ENCODE results near the gene APH1B.

Gene APH1B

GRCh38 chr15:63232405-63232804 lies 45.0 kb upstream of the APH1B start:
- no peak overlapping the region for H2AFZ ChIP-seq (ENCODE audit: low read depth, low read length)
- no peaks in the 10 kb centered on the region for H3K27me3 ChIP-seq (ENCODE audit: low read depth, low read length)
- H3K36me3 ChIP-seq (replicated peaks; ENCODE audit: low read depth, low read length) = no peaks in the 10 kb centered on the region
- H3K4me3 ChIP-seq (ENCODE audit: low read length) = no peak overlapping the region
- no peaks in the 10 kb centered on the region for H3K79me2 ChIP-seq (ENCODE audit: low read length)
- peaks cover 7% of the 10 kb centered on the region for H4K20me1 ChIP-seq (ENCODE audit: insufficient read depth, low read length)
- H3K27ac ChIP-seq (ENCODE audit: low read length) = no peak overlapping the region
- H3K4me1 ChIP-seq (ENCODE audit: low read length) = peaks cover 9% of the 10 kb centered on the region
- no peak overlapping the region for H3K4me2 ChIP-seq (ENCODE audit: low read length)
- H3K9me3 ChIP-seq (ENCODE audit: insufficient read depth, low read length) = no peaks in the 10 kb centered on the region
- H3K9ac ChIP-seq (ENCODE audit: low read length) = no peak overlapping the region
- TF ChIP-seq CTCF (IDR thresholded peaks at IDR 0.05; ENCODE audit: low read depth, low read length) (no peak), EZH2phosphoT487 (IDR thresholded peaks at IDR 0.05; ENCODE audit: low read depth) (no peak)

- Histone ChIP-seq H3K27ac (ENCODE audit: low read length) (no peak overlapping the region), H3K36me3 (replicated peaks; ENCODE audit: low read depth, low read length) (no peaks in the 10 kb centered on the region)
- no peak for TF ChIP-seq CTCF (IDR thresholded peaks at IDR 0.05; ENCODE audit: low read depth, low read length)
- TF ChIP-seq EZH2phosphoT487 (IDR thresholded peaks at IDR 0.05; ENCODE audit: low read depth) = no peak
These were observed 44.5 kb upstream of the APH1B start for GRCh38 chr15:63232943-63233342.

GRCh38 chr15:63233667-63234423 lies 43.6 kb upstream of the APH1B start:
- no peaks in the 10 kb centered on the region for H3K9me3 ChIP-seq (ENCODE audit: insufficient read depth, low read length)
- no peak overlapping the region for H3K27ac ChIP-seq (ENCODE audit: low read length)
- H3K9ac ChIP-seq (ENCODE audit: low read length) = no peak overlapping the region
- H3K27me3 ChIP-seq (ENCODE audit: low read depth, low read length) = no peaks in the 10 kb centered on the region
- H3K36me3 ChIP-seq (replicated peaks; ENCODE audit: low read depth, low read length) = no peaks in the 10 kb centered on the region
- TF ChIP-seq CTCF (IDR thresholded peaks at IDR 0.05; ENCODE audit: low read depth, low read length) = no peak
- no peak for TF ChIP-seq EZH2phosphoT487 (IDR thresholded peaks at IDR 0.05; ENCODE audit: low read depth)
- H3K4me1 ChIP-seq (ENCODE audit: low read length) = peaks cover 9% of the 10 kb centered on the region
- no peak overlapping the region for H2AFZ ChIP-seq (ENCODE audit: low read depth, low read length)
- peaks cover 6% of the 10 kb centered on the region for H4K20me1 ChIP-seq (ENCODE audit: insufficient read depth, low read length)
- no peak overlapping the region for H3K4me3 ChIP-seq (ENCODE audit: low read length)
- H3K4me2 ChIP-seq (ENCODE audit: low read length) = peak overlapping the region; percentile 12; the same call in 1 of the 2 replicates
- H3K79me2 ChIP-seq (ENCODE audit: low read length) = 0 out of 2 replicates have a peak, but pooled peaks cover 3% of the 10 kb centered on the region

More at GRCh38 chr15:63232943-63233342, 44.5 kb upstream of the APH1B start:
- Histone ChIP-seq H3K9me3 (ENCODE audit: insufficient read depth, low read length) (no peaks in the 10 kb centered on the region), H3K79me2 (ENCODE audit: low read length) (no peaks in the 10 kb centered on the region), H4K20me1 (ENCODE audit: insufficient read depth, low read length) (peaks cover 7% of the 10 kb centered on the region), H3K9ac (ENCODE audit: low read length) (no peak overlapping the region), H3K4me2 (ENCODE audit: low read length) (no peak overlapping the region), H3K4me3 (ENCODE audit: low read length) (no peak overlapping the region), H3K4me1 (ENCODE audit: low read length) (peaks cover 9% of the 10 kb centered on the region), H2AFZ (ENCODE audit: low read depth, low read length) (no peak overlapping the region), H3K27me3 (ENCODE audit: low read depth, low read length) (no peaks in the 10 kb centered on the region)

- TF ChIP-seq CTCF (IDR thresholded peaks at IDR 0.05; ENCODE audit: low read depth, low read length) (no peak), EZH2phosphoT487 (IDR thresholded peaks at IDR 0.05; ENCODE audit: low read depth) (no peak)
- Histone ChIP-seq H3K4me2 (ENCODE audit: low read length) (no peak overlapping the region), H3K4me3 (ENCODE audit: low read length) (no peak overlapping the region), H3K36me3 (replicated peaks; ENCODE audit: low read depth, low read length) (no peaks in the 10 kb centered on the region), H3K27ac (ENCODE audit: low read length) (no peak overlapping the region), H3K9me3 (ENCODE audit: insufficient read depth, low read length) (no peaks in the 10 kb centered on the region), H3K79me2 (ENCODE audit: low read length) (0 out of 2 replicates have a peak, but pooled peaks cover 3% of the 10 kb centered on the region), H3K9ac (ENCODE audit: low read length) (no peak overlapping the region), H2AFZ (ENCODE audit: low read depth, low read length) (no peak overlapping the region), H3K27me3 (ENCODE audit: low read depth, low read length) (no peaks in the 10 kb centered on the region), H3K4me1 (ENCODE audit: low read length) (peaks cover 9% of the 10 kb centered on the region), H4K20me1 (ENCODE audit: insufficient read depth, low read length) (peaks cover under 1% of the 10 kb centered on the region; the same call in 1 of the 2 replicates)
These were observed 42.9 kb upstream of the APH1B start for GRCh38 chr15:63234451-63234870.

Measured in OCI-LY3 (cell line).